ENCODE data around the gene MMD2. TPM values are rescaled to one million over a fixed set of nuclear protein-coding genes. Genes with fewer than 3 reads are reported as not detected.
A peak's percentile ranks its signal among the peaks of the same experiment; 100 is the strongest.

Gene MMD2
- total and polyA plus RNA-seq, 2 of the 8 experiments (the other 6 are each of a cell fraction or from before 2014, with no cell fraction given) = 0.14 TPM; not detected in 1

DNA sequence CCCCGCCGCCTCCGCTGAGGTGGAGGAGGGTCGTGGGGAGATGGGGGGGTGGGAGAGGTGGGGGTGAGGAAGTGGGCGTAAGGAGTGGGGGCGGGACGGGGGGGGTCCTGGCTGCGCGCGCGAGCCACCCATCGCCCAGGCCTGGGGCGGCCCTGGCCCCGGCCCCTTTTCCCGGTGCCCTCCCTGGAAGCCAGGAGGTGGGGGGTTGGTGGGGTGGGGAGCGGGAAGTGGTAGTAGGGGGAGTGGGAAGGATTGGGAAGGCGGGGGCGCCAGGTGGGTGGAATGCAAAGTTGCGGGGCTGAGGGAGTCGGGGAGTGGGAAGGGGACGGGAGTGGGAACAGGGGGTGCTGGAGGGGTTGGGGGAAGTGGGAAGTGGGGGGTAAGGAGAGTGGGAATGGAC is 319 bp upstream of the MMD2 start:
- Histone ChIP-seq H2BK120ac (replicated peaks; ENCODE audit: low read depth, low read length) (no peak overlapping the region), H2BK20ac (ENCODE audit: low read length) (no peak overlapping the region), H3K9ac (replicated peaks in 1 of 4; ENCODE audit: extremely low read depth in 1 of 4, low read depth in 3 of 4, low read length in 3 of 4) (no peak overlapping the region), H3K18ac (ENCODE audit: extremely low read depth, low read length) (no peak overlapping the region), H4K8ac (ENCODE audit: extremely low read depth, insufficient read depth, low read length) (no peak overlapping the region), H3K27me3 (replicated peaks in 1 of 4; ENCODE audit: control insufficient read depth in 3 of 4, extremely low read depth in 1 of 4, insufficient read depth in 3 of 4, low read length in 3 of 4) (peaks cover 13 to 18% (median 16%) of the 10 kb centered on the region in 4 experiments), H3K79me1 (ENCODE audit: low read depth, low read length) (no peaks in the 10 kb centered on the region), H3K36me3 (ENCODE audit: control insufficient read depth in 2 of 4, insufficient read depth in 4 of 4, low read length in 3 of 4) (no peaks in the 10 kb centered on the region), H3K14ac (ENCODE audit: insufficient read length) (no peak overlapping the region), H3K4me3 (ENCODE audit: extremely low read depth in 1 of 4, insufficient read depth in 2 of 4, low read depth in 3 of 4, low read length in 4 of 4) (peak overlapping the region in 2 of 4 experiments; percentile 34 to 60; a peak in 3 of 8 replicates), H4K20me1 (replicated peaks in 1 of 2; ENCODE audit: control insufficient read depth in 1 of 2, insufficient read depth in 2 of 2, low read length in 2 of 2) (no peaks in the 10 kb centered on the region), H3K27ac (ENCODE audit: low read depth, low read length) (no peak overlapping the region), H2BK15ac (ENCODE audit: low read length) (no peak overlapping the region), H2BK12ac (ENCODE audit: low read depth, low read length) (no peak overlapping the region), H4K5ac (ENCODE audit: insufficient read length, low read depth, low read length) (no peak overlapping the region), H3K4me1 (replicated peaks in 1 of 4; ENCODE audit: control insufficient read depth in 3 of 4, insufficient read depth in 4 of 4, low read length in 3 of 4) (peaks cover 0 to 6% (median 1%) of the 10 kb centered on the region in 4 experiments; a peak in 3 of 7 replicates), H2AK5ac (ENCODE audit: low read depth, low read length) (no peak overlapping the region), H3K9me3 (ENCODE audit: insufficient read depth in 2 of 2, low read depth in 1 of 2, low read length in 1 of 2) (no peaks in the 10 kb centered on the region), H4K91ac (replicated peaks; ENCODE audit: insufficient read length, low read length) (no peak overlapping the region), H2BK5ac (ENCODE audit: low read depth, low read length) (no peak overlapping the region), H3K23ac (ENCODE audit: insufficient read length) (no peak overlapping the region), H3K4me2 (ENCODE audit: insufficient read depth in 1 of 2, low read depth in 2 of 2, low read length in 2 of 2) (peak overlapping the region in 1 of 2 experiments; percentile 74; a peak in 2 of 4 replicates), H3K79me2 (ENCODE audit: control insufficient read depth in 1 of 2, insufficient read depth in 2 of 2, low read length in 2 of 2) (no peaks in the 10 kb centered on the region), H3K23me2 (ENCODE audit: low read depth, low read length) (peaks cover 6% of the 10 kb centered on the region), H2AFZ (ENCODE audit: low read length) (no peak overlapping the region), H3K4ac (replicated peaks; ENCODE audit: insufficient read length, low read depth, low read length) (no peak overlapping the region), H3K56ac (replicated peaks; ENCODE audit: insufficient read length, low read depth, low read length) (no peak overlapping the region)
- ChIA-PET POLR2A (ENCODE audit: partially characterized antibody) (no interaction called here), CTCF (ENCODE audit: partially characterized antibody) (no interaction called here)
- DNase-seq (ENCODE audit: low read depth in 1 of 2, low spot score in 2 of 2) (no peak), FAIRE-seq (no peak)
- TF ChIP-seq, protein P1, sequence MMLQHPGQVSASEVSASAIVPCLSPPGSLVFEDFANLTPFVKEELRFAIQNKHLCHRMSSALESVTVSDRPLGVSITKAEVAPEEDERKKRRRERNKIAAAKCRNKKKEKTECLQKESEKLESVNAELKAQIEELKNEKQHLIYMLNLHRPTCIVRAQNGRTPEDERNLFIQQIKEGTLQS (IDR thresholded peaks at IDR 0.05; ENCODE audit: insufficient read depth, low read depth, low read length) = no peak
- TF ChIP-seq ASH2L (IDR thresholded peaks at IDR 0.05; ENCODE audit: low read length) = no peak
- no peak for TF ChIP-seq TCF12 (IDR thresholded peaks at IDR 0.05; ENCODE audit: low read depth, low read length)
- TF ChIP-seq EZH2 (IDR thresholded peaks at IDR 0.05; ENCODE audit: low read depth, low read length, severe bottlenecking) = no peak
- no peak for TF ChIP-seq KDM4A (IDR thresholded peaks at IDR 0.05; ENCODE audit: low read depth, low read length, severe bottlenecking)
- no peak for TF ChIP-seq KDM5A (IDR thresholded peaks at IDR 0.05; ENCODE audit: low read length)
- no peak for TF ChIP-seq CHD1 (IDR thresholded peaks at IDR 0.05; ENCODE audit: low read depth, low read length)
- TF ChIP-seq PHF8 (conservative IDR thresholded peaks at IDR 0.05; ENCODE audit: low read depth, low read length) = no peak
- TF ChIP-seq RXRA (IDR thresholded peaks at IDR 0.05; ENCODE audit: insufficient read depth, low read depth, low read length) = no peak
- TF ChIP-seq RBBP5 (IDR thresholded peaks at IDR 0.05; ENCODE audit: borderline replicate concordance, low read depth, low read length) = no peak
- TF ChIP-seq RAD21 (IDR thresholded peaks at IDR 0.05 in 1 of 2, conservative IDR thresholded peaks at IDR 0.05 in 1 of 2; ENCODE audit: low read depth in 2 of 2, low read length in 2 of 2) = no peak
- TF ChIP-seq CBX8 (IDR thresholded peaks at IDR 0.05; ENCODE audit: borderline replicate concordance, low read depth, low read length) = no peak
- no peak for TF ChIP-seq SIN3A (conservative IDR thresholded peaks at IDR 0.05 in 1 of 2, IDR thresholded peaks at IDR 0.05 in 1 of 2; ENCODE audit: low read depth in 1 of 2, low read length in 2 of 2)
- WGBS, 2 experiments (ENCODE audit: extremely low coverage in 1 of 2, insufficient coverage in 1 of 2, insufficient read length in 1 of 2, insufficient replicate concordance in 2 of 2, low coverage in 1 of 2, low lambda C conversion rate in 2 of 2, missing lambda C conversion rate in 1 of 2) = no CpG with 5 or more reads among the region's 21 CpGs

Data from H1 (cell line).